Effector CD8-positive, alpha-beta T cell (primary cell): ENCODE measurements around the gene KIF26A.

ENCODE experiments used
- DNase-seq: peaks from one replicate; lab custom pipeline; 2025; lab: John Stamatoyannopoulos, UW

KIF26A gene

DNA sequence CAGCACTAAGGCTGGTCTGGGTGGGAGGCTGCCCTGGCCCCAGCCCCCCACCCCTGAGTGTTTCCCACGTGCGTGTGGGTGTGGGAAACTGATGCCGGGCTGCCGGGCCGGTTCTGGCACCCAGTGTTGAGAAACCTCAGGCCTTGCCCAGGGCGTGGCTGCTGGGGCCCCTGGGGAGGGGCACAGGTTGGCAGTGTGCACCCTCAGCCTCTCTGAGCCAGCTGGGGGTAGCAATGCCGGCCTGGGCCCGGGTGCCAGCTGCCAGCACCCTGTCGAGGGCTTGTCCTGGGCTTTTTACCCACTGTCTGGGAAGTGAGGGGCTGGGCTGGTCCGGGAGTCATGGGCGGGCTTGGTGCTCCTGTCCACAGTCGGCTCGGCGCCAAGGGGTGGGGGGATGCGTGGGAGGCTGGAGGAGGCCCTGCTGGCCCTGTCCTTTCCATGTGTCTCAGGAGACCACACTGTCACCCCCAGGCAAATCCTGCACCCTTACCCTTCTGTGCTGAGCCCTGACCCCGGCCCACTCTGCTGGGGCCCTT lies 37.2 kb upstream of the KIF26A start:
- DNase-seq: no peak

- DNase-seq: no peak
Measured at GRCh38 chr14:104101651-104102281, 36.6 kb upstream of the KIF26A start.

- DNase-seq: no peak
Measured at GRCh38 chr14:104102282-104102914, 36.0 kb upstream of the KIF26A start.

DNA sequence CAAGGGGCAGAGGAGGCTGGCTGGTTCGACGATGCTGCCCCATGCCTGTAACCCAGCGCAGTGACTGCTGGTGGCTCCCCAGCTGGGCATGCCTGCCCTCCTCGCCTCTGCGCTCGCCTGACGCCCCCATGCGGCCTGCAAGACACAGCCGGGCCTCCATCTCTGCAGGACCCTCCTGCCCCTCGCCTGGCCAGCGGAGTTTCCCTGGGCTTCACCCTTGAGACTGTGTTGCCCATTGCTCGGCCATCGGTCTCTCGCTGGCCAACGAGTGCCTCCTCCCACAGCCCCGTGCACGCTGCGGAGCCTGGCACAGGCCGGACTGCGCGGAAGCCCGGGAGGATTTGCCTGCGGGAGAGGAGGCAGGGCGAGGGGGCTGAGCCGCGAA lies 35.3 kb upstream of the KIF26A start:
- no peak for DNase-seq

- DNase-seq: no peak
Measured at GRCh38 chr14:104103446-104104075, 34.8 kb upstream of the KIF26A start.

DNA sequence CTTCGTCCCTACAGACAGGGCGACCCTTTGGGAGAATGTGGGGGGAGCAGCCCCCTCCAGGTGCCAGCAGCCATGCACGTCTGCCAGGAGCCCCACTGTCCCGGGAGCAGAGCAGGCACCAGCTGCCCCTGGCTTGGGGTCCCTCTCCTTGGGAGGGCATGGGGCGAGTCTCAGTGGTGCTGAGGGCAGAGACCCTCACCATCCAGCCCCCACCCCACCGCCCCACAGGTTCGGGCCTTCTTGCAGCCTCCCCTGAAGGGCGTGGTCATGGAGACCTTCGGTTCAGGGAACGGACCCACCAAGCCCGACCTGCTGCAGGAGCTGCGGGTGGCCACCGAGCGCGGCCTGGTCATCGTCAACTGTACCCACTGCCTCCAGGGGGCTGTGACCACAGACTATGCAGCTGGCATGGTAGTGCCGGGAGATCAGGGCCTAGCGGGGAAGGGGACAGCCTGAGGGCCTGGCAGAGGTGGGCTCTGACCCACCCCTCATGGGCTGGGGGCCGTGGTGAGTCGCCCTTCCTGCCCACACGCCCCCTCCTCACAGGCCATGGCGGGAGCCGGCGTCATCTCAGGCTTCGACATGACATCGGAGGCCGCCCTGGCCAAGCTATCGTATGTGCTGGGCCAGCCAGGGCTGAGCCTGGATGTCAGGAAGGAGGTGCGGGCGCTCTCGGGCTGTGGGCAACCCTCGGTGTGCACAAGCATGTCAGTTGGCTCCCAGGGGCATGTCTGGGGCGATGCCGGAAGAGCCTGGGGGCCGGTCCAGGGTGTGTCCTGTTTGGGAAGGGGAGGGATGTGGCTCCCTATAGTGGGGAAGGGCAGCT lies 34.1 kb upstream of the KIF26A start:
- no peak for DNase-seq

GRCh38 chr14:104105071-104105821 lies 33.1 kb upstream of the KIF26A start:
- DNase-seq: no peak

GRCh38 chr14:104105822-104106470 lies 32.4 kb upstream of the KIF26A start:
- DNase-seq: no peak

DNA sequence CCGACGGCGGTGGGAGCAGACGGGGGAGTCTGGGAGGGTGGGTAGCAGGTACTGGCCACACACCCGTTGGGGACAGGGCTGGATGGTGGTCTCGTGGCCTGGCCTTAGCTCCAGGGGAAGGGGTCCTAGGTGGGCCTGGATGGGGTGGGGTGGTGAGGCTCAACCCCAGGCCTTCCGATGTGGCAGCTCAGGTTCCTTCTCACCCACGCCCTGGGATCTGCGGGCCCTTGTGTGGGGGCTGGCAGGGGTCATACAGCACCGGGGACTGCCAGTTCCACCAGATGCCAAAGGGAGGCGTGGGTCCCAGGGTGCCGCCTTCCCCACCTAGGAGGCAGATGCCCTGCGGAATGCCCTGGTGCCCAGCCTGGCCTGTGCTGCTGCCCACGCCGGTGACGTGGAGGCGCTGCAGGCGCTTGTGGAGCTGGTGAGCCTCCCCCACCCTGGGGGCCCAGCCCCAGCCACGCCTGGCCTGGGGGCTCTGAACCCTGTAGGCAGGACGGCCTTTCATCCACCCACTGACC lies 31.9 kb upstream of the KIF26A start:
- no peak for DNase-seq

DNA sequence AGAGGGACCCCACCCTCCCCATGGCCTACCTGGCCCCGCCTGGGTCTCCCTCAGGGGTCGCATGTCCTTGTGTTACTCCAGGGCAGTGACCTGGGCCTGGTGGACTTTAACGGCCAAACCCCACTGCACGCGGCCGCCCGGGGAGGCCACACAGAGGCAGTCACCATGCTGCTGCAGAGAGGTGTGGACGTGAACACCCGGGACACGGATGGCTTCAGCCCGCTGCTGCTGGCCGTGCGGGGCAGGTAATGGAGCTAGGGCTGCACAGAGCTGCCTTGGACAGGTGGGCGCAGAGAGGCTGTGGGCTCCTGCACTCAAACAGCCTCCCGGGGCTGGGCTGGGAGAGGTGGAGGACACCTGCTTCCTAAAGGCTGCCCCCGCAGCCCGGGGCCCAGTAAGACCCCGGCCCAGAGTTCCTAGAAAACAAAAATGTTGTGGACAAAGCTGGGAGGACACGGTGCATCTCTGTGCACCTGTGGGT lies 31.2 kb upstream of the KIF26A start:
- no peak for DNase-seq

- no peak for DNase-seq
Measured at GRCh38 chr14:104107611-104108569, 30.5 kb upstream of the KIF26A start.

DNA sequence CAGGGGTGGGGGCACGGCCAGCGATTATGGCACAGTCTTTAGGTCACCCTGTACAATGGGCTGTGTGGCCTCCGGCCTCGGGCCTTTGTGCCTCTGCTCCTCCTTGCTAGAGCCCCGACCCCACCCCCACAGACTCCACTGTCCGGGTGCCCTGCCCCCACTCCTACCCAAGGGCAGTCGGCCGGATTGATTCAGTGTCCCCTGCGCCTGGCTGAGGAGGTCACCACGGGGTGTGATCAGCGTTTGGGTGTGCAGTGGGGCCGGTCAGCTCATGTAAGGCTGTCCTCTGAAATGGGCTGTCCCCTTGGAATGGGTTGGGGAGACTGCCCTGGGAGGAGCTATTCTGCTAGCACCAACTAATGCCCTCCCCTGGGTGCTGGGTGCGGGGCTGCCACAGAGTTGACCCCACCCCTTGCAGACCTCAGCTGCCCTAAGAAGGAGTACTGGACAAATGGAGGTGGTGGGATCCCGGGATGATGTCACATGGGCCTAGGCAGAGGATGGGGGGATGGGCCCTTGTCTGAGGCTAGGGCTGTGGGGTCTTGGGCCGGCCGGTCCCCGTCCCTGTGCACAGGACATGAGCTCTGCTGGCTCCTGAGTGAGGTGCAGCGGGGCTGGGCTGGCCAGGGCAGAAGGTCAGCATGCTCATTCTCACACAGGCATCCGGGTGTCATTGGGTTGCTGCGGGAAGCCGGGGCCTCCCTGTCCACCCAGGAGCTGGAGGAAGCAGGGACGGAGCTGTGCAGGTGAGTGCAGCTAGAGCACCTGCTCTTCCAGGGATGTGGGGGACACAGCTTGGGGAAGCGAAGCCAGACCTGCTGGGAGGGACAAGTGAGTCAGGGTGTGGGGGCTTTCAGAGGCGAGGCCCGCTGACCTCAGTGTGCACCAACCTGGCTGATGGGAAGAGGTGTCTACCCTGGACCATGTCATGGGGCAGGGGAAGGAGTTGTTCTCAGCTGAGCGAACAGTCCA lies 29.5 kb upstream of the KIF26A start:
- no peak for DNase-seq

DNA sequence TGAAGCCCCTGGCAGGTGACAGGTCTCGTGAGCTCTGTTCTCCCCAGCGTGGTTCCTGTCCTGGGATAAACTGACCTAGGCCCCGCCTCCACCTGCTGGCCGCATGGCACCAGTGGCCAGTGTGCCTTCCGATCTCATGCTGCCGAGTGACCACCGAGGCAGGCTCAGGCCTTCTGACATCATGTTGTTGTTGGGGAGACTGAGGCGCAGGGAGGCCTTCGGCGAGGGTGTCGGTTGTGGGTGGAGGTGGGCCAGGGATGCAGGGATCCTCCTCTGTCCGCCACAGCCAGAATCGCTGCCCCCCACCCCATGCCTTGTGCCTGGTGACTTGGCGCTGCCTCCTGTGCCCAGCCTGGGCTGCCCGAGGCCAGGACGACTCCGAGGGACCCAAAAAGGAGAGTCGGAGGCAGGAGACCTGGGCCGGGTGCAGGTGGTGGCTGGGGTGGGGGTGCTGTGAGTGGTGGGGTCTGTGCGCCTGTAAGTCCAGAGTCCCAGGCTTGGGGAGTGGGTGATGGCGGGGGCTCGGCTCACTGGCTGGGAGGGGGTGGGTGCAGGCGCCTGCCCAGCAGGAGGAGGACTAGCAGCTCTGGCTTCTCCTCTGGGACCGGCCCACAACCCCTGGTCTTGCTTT lies 28.5 kb upstream of the KIF26A start:
- DNase-seq: no peak

DNA sequence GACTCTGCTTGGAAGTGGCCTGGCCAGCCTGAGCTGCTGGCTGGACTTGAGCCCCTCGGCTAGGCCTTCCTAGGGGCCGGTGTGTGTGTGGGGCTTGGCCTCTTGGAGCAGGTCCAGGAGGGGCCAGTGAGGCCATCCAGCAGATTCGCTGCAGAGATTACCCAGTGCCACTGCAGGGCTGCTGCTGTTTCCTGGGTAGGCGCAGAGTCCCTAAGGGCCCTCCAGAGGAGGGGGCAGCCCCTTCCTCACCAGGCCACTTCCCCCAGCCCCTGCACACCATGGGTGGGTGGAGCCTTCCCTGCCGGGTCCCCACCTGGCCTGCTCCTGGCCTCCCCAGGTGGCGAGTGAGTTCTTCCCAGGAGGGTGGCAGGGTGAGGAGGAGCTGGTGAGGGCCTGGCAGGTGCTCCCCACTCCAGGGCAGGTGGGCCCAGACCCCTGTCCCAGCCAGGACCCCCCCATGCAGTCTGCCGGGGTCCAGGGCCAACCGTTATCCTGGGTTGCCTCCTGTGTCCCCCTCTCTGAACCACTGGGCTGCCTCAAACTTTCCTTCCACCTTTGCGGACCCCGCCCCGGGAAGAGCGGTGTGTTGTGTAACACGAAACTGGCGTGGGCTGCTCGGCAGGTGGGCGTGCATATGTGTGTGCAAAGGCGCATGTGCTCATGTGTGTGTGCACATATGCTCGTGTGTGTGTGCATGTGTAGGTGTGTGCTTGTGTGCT lies 27.7 kb upstream of the KIF26A start:
- DNase-seq: no peak

- no peak for DNase-seq
Measured at GRCh38 chr14:104111301-104112112, 26.9 kb upstream of the KIF26A start.

DNA sequence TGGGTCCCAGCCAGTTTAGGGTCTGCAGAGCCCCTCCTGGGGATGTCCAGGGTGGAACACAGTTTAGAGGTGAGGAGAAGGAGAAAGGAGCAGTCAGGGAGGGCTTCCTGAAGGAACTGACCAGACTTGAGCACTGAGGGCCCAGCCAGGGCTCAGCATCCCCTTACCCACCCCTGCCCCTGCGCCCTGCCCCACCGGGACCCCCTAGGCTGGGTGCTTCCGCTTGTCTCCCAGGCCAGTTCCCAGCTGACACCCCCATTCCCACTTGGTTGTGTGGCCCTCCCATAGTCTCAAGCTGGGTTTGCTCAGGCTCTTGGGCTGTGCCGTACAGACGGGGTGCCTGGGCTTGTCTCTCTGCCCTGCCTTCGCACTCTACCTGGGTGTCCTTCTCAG lies 26.3 kb upstream of the KIF26A start:
- no peak for DNase-seq
